Liver (tissue), 3 donors: ENCODE measurements around the gene HEATR5A.

Experiments used
- JUND ChIP-seq, 2 donors: IDR thresholded peaks; 2 replicates each; pipeline ENCODE4 v1.6.1; 2016; ENCODE audit warnings: antibody characterized with exemption in 2 of 2
- TAF1 ChIP-seq: conservative IDR thresholded peaks from 2 replicates; pipeline ENCODE4 v1.6.1; 2016; ENCODE audit warnings: antibody characterized with exemption, mild to moderate bottlenecking
- YY1 ChIP-seq: IDR thresholded peaks from 2 replicates; pipeline ENCODE4 v1.6.1; 2016; ENCODE audit warnings: antibody characterized with exemption, mild to moderate bottlenecking
- TF ChIP-seq, protein P1 (sequence below): fragments of 150-350 bp; IDR thresholded peaks from 2 replicates; pipeline ENCODE4 v1.5.1; 2017; ENCODE audit warnings: improper control_type of control experiment, low read depth, low read length; ENCODE audit not compliant: missing input control
- TF ChIP-seq, protein P2 (sequence below): IDR thresholded peaks from 2 replicates; pipeline ENCODE4 v1.6.1; 2016; ENCODE audit warnings: antibody characterized with exemption, mild to moderate bottlenecking
- donor health status: healthy.
- donor health status: healthy.

DNA sequence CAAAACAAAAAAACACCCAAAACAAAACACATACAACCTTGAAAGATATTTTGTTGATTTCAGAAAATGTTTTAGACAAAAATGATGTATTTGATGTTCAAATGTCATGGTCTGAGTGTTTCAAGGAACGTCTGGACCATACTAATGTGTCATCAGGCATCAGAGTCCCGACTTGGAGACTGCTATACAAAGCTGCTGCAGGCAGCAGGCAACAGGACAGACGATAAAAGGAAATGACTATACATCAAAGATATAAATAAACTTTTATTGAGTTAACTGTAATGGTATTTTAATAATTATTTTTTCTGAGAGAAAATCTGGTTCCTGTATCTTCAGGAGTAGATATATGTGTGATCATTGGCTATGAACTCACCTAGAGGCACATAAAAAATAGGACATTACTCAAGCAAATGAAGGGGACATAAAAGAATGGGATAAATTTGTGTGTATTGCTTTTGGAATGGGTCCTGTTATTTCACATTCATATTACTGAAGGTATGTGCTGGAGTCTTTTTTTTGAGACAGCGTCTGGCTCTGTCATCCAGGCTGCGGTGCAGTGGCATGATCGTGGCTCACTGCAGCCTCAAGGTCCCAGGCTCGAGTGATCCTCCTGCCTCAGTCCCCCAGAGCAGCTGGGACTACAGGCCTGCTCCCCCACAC, 125.5 kb downstream of the HEATR5A start:
- TF ChIP-seq, protein P1, sequence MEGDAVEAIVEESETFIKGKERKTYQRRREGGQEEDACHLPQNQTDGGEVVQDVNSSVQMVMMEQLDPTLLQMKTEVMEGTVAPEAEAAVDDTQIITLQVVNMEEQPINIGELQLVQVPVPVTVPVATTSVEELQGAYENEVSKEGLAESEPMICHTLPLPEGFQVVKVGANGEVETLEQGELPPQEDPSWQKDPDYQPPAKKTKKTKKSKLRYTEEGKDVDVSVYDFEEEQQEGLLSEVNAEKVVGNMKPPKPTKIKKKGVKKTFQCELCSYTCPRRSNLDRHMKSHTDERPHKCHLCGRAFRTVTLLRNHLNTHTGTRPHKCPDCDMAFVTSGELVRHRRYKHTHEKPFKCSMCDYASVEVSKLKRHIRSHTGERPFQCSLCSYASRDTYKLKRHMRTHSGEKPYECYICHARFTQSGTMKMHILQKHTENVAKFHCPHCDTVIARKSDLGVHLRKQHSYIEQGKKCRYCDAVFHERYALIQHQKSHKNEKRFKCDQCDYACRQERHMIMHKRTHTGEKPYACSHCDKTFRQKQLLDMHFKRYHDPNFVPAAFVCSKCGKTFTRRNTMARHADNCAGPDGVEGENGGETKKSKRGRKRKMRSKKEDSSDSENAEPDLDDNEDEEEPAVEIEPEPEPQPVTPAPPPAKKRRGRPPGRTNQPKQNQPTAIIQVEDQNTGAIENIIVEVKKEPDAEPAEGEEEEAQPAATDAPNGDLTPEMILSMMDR = no peak
- TF ChIP-seq, protein P2, sequence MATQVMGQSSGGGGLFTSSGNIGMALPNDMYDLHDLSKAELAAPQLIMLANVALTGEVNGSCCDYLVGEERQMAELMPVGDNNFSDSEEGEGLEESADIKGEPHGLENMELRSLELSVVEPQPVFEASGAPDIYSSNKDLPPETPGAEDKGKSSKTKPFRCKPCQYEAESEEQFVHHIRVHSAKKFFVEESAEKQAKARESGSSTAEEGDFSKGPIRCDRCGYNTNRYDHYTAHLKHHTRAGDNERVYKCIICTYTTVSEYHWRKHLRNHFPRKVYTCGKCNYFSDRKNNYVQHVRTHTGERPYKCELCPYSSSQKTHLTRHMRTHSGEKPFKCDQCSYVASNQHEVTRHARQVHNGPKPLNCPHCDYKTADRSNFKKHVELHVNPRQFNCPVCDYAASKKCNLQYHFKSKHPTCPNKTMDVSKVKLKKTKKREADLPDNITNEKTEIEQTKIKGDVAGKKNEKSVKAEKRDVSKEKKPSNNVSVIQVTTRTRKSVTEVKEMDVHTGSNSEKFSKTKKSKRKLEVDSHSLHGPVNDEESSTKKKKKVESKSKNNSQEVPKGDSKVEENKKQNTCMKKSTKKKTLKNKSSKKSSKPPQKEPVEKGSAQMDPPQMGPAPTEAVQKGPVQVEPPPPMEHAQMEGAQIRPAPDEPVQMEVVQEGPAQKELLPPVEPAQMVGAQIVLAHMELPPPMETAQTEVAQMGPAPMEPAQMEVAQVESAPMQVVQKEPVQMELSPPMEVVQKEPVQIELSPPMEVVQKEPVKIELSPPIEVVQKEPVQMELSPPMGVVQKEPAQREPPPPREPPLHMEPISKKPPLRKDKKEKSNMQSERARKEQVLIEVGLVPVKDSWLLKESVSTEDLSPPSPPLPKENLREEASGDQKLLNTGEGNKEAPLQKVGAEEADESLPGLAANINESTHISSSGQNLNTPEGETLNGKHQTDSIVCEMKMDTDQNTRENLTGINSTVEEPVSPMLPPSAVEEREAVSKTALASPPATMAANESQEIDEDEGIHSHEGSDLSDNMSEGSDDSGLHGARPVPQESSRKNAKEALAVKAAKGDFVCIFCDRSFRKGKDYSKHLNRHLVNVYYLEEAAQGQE = no peak
- TF ChIP-seq YY1 = no peak
- TF ChIP-seq JUND (IDR thresholded peaks at IDR 0.05) = no peak
- no peak for TF ChIP-seq TAF1
